GM21360 (cell line): ENCODE measurements around the gene DPP10.

ENCODE experiments used
- ATAC-seq: cut with Tn5 transposase; IDR thresholded peaks from one replicate; pipeline ENCODE4 v1.9.1; 2021; ENCODE audit warnings: mild to moderate bottlenecking, moderate library complexity; ENCODE audit not compliant: unreplicated experiment

The DPP10 gene

GRCh38 chr2:115199966-115200365 lies 757.5 kb downstream of the DPP10 start:
- no peak for ATAC-seq

DNA sequence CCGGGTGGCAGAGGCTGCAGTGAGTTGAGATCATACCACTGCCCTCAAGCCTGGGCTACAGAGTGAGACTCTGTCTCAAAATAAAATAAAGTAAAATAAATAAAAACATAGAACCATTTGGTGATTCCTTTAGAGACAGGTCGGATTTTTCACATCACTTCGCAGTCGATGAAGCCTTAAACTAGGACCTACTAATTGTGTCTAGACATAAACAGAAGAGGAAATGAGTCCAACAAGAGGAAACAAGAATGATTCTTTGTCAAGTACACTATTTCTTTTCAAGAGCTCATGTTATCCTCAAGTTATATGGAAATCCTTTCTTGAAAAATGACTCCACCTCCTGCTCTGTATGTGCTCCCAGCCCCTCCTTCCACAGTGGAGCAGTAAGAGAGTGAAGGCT lies 758.9 kb downstream of the DPP10 start:
- no peak for ATAC-seq

DNA sequence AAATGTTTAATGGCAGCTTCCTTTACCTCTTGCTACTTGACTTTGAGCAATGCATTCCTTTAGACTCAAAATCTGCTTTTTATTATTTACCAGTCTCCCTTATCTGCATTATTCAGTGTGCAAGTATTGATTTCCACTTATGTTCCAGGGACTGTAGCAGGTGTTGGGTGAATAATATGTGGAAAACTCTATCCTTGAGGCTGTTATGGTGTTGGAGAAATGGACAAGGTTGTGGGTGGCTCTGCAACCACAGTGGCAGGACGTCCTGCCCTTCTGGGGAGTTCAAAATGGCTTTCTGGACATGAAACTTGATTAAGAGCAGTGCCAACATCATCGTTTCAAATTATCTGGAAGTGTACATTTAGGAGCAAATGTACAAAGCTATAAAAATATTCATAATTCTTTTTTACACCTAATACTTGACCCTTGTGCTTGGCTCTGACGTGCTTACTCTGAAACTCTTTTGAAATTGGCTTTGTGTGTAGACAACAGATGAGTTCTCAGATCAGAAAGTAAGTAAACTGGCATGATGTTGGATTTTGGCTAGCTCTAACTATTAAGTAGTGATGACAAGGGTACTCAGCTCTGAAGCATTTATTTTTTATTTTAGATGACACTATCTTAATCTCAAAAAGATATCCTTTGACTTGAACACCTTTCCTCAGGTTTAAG lies 766.2 kb downstream of the DPP10 start:
- no peak for ATAC-seq

- no peak for ATAC-seq
Observed at GRCh38 chr2:115214050-115214449, 771.6 kb downstream of the DPP10 start.

DNA sequence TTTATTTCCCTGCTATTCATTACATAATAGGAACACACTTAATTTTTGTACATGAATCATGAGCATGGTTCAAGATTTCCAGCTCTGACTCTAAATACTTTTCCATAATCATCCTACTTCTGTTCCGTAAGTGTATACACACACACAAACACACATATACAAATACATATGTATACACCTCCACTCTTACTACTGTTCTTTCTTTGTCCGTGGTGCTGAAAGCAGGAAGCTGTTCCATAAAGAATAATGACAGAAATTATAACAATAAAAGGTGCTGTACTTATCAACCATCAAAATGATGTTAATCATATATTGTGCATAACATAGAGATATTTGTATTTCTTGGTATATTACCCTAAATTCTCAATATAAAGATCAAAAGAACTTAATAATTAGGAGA lies 776.9 kb downstream of the DPP10 start:
- ATAC-seq, result no peak

DNA sequence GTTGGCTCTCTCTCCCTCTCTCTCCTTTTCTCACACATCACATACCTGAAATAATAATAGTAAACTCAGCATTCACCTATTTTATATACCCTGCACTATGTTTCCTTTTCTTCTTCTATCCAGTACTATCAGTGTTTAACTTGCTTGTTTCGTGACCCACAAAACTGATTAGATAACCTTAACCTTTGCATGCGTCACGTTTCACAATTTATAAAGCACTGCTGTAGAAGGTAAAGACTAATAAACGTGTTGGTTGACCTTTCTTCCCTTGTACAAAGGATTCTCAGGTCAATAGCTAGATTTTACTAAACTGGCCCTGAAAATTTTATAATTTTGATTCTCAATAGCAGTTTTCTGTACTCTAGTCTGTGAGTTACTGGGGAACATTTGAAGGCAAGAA lies 791.7 kb downstream of the DPP10 start:
- no peak for ATAC-seq

- ATAC-seq, result no peak
Observed at GRCh38 chr2:115234737-115235136, 792.3 kb downstream of the DPP10 start.

- ATAC-seq, result no peak
Observed at GRCh38 chr2:115248066-115248465, 805.6 kb downstream of the DPP10 start.

DNA sequence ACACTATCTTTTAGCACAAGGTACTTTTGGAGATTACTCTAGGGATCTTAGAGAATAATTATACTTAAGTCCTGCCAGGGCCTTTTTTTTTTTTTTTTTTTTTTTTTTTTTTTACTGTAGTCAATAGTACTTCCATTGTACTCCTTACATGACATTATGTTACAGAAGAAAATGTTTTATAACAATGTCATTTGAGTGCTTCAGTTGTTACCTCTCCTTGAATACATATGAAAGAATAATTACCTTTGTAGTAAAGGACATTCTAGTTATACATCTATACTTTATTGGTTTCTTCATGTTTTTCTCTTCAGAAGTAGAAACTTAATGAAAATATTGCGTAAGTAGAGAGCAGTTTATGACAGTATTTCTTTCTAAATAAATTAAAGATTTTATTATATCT lies 834.9 kb downstream of the DPP10 start:
- ATAC-seq, result no peak

- ATAC-seq, result no peak
Observed at GRCh38 chr2:115285416-115285815, 843.0 kb downstream of the DPP10 start.

DNA sequence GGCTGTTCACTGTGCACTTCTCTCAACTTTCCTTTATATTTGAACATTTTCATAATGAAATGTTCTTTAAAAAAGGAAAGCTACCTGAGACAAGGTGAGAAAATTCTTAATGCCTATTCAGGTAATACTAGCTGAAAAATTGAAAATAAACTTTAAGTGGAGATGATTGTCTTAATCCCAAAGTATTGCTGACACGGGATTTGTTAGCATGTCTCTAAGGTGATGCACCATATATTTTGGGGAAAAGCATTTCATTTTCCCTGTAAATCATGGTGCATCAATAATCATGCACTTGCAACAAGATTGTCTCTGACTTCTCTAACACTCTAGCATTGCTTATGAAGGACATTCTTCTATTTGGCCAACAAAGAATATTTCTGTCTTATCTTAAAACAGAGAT lies 848.0 kb downstream of the DPP10 start:
- ATAC-seq, result no peak

- no peak for ATAC-seq
Observed at GRCh38 chr2:115292742-115293141, 850.3 kb downstream of the DPP10 start.

DNA sequence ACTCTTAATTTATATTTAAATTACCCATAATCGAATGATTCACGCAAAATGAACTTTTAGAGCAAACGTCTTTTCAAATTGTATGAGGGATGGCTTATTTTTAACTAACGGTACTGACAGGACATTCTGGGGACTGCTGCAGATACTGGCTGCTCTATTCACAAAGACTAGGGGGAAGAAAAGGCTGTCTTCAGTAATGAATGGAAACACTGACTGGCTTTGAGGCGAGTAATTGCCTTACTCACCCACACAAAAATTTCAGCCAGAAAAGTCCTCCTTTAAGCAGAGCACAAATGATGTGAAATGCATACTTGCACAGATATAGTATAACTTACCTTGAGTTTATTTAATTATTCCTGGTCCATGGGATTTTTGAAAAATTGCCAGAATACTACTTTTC lies 852.6 kb downstream of the DPP10 start:
- ATAC-seq, result no peak

DNA sequence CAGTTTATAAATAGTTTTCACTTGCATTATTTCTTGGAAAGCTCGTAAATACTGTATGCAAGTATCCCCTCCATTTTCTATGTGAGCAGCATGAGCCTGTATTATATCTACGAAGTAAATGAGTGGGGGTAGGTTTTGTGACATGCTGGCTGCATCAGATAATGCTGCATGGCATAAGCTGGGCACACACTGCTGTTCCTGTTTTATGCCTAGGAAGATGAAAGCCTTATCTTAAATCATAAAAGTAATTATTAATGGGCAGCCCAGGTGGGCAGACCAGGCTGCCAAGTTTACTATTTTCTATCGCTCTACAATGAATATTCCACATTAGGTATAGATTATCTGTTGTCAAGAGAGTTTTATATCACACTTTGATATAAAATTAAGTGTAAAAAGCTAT lies 854.6 kb downstream of the DPP10 start:
- no peak for ATAC-seq

DNA sequence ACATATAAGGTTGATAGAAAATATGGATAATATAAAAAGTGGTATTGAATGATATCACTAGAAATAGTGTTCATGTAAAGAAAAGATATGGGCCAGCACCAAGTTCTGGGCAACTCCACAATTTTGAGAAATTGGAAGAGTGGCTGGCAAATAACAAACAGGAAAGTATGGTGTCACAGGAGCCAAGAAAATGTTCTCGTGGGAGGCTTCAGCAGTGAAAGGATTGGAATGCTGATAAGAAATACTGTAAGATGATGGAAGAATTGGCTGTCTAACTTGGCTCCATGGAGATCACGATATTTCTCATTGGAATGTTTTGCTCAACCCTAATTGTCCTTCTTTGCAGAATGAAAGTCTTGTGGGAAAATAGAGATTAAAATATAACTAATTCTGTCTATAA lies 856.8 kb downstream of the DPP10 start:
- ATAC-seq, result no peak

DNA sequence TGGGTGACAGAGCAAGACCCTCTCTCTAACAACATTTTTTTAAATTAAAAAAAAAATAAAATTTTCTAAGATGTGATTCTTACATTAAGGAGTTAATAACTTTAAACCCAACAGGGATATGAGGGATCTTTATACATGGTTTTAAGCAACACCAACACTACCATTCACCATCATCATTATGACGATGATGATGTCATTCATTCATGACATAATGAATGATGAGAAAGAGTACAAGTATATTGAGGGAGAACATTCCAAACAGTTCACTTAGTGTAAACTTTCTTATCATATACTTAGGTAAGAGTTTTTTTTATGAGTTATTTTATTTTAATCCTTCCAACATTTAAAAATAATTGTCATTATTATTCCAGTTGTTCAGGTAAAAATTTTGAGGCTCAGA lies 863.3 kb downstream of the DPP10 start:
- no peak for ATAC-seq

GRCh38 chr2:115314119-115314518 lies 871.7 kb downstream of the DPP10 start:
- no peak for ATAC-seq

- no peak for ATAC-seq
Observed at GRCh38 chr2:115327061-115327460, 884.6 kb downstream of the DPP10 start.

DNA sequence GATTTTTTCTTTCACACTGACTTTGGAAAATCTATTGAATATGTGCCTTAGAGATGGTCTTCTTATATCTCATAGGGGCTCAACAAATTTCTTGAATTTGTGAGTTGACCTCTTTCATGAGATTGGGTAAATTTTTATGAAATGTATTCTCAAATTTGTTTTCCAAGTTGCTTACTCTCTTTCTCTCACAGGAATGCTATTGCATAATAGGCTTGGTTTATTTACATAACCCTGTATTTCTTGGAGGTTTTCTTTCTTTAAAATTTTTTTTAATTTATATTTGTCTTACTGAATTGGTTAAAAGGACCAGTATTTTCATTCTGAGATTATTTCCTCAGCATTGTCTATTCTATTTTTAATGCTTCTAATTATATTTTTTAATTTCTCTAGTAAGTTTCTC lies 917.1 kb downstream of the DPP10 start:
- ATAC-seq, result no peak

DNA sequence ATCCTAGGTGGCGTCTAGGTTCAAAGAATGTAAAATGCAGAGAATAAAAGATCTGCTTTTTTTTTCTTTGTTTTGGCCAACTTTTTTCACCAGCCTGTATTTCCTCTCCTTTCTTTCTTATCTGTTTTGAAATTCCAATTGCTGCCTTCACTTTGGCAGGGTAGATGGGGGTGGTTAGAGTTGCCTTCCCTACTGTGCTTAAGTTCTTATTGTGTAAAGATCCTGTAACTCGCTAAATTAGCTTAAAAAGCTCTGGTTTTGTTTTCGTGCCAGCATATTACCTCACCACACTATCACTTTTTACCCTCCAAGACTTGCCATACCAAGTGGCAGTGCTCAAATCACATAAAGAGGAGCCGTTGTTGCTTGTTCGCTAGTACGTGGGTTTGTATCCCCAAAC lies 921.7 kb downstream of the DPP10 start:
- no peak for ATAC-seq

DNA sequence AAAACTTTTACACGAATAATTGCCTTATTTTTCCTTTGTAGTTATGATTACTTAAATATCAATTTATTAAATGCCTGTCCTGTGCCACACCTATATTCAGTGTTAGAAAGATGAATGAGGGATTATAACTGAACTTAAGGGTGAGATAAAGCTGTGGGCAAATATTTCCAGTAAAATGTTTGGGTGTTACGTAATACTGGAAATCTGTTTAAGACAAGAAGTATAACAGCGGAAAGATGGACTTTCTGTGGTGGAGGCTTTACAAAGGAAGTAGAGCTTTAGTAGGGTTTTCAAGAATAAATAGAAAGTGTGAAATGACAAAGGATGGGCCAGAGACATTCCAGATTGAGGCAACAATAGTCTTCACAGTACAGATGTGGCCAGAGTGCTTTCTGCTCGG lies 927.0 kb downstream of the DPP10 start:
- no peak for ATAC-seq

- no peak for ATAC-seq
Observed at GRCh38 chr2:115374981-115375380, 932.5 kb downstream of the DPP10 start.

DNA sequence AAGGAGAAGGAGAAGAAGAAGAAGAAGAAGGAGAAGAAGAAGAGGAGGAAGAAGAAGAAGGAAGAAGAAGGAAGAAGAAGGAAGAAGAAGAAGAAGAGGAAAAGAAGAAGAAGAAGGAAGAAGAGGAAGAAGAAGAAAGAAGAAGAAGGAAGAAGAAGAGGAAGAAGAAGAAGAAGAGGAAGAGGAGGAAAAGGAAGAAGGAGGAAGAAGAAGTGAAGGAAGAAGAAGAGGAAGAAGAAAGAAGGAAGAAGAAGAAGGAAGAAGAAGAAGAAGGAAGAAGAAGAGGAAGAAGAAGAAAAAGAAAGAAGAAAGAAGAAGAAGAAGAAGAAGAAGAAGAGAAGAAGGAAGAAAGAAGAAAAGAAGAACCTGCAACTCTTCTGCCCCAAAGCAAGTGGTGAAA lies 942.0 kb downstream of the DPP10 start:
- ATAC-seq, result no peak
